ENCODE measurements around the gene MLEC. TPM values are rescaled to one million over a fixed set of nuclear protein-coding genes. Genes with fewer than 3 reads are reported as not detected.

MLEC gene, protein sequence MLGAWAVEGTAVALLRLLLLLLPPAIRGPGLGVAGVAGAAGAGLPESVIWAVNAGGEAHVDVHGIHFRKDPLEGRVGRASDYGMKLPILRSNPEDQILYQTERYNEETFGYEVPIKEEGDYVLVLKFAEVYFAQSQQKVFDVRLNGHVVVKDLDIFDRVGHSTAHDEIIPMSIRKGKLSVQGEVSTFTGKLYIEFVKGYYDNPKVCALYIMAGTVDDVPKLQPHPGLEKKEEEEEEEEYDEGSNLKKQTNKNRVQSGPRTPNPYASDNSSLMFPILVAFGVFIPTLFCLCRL
- 57.0 TPM for polyA plus RNA-seq (2013, experiment 1 of 2)
- 60.7 TPM for polyA plus RNA-seq (2013, experiment 2 of 2)

DNA sequence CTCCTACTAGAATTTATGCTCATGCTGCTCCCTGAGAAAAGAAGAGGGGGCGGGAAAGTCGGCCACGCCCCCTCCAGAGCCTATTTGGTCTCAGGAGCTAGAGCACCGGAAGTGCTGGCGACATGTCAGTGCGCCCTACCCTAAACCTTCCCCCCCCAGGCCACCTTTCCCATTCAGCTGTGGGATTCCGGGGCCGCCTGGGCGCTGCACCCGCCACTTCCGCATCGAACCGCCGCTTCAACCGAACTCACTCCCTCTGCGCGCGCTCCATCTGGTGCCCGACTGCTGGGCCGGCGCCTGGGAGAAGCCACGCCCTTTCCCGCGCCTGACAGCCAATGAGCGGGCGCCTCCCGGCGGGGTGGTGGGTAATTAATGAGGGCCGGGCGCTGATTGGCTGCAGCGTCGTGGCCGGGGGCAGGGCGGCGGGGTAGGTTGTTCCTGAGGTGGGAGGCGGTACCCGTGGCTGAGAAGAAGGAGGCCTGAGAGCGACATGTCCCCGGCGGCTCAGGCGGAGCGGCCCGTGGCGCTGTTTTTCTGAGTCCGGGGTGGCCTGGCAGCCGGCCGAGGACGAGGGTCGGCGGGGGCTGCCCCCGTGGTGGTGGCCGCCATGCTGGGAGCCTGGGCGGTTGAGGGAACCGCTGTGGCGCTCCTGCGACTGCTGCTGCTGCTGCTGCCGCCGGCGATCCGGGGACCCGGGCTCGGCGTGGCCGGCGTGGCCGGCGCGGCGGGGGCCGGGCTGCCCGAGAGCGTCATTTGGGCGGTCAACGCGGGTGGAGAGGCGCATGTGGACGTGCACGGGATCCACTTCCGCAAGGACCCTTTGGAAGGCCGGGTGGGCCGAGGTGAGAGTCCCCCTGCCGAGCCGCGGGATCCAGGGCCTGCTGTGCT lies at the start of gene MLEC:
TSS of gene MLEC (plus strand) at position 460 of the 888 bp plus-strand sequence. CDS start at position 608, 148 bp downstream.
- no CpG with 5 or more reads among the region's 84 CpGs for WGBS, 2 donors (ENCODE audit: extremely low coverage in 2 of 2, insufficient read length in 2 of 2, insufficient replicate concordance in 1 of 2)
- Histone ChIP-seq H3K14ac (ENCODE audit: low read length) (peak within 1 kb of the TSS; percentile 73), H4K91ac (ENCODE audit: low read depth, low read length, poor library complexity) (no peak within 1 kb of the TSS), H3K23ac (ENCODE audit: low read depth, low read length, poor library complexity) (peak within 1 kb of the TSS; percentile 99), H2AK5ac (ENCODE audit: low read depth, low read length) (peak within 1 kb of the TSS; percentile 8), H3K27ac (replicated peaks; ENCODE audit: low read length) (peak within 1 kb of the TSS; percentile 94), H2AFZ (ENCODE audit: low read length) (peak within 1 kb of the TSS; percentile 94), H3K4me3 (ENCODE audit: low read length in 2 of 2) (peak within 1 kb of the TSS; percentile 89 to 97), H3K9me3 (replicated peaks in 1 of 2; ENCODE audit: control insufficient read depth in 2 of 2, insufficient read depth in 1 of 2, low read depth in 1 of 2, low read length in 2 of 2) (no peaks in the 10 kb centered on the region), H3K4ac (ENCODE audit: low read length) (peak within 1 kb of the TSS; percentile 58), H4K8ac (ENCODE audit: low read depth, low read length) (peak within 1 kb of the TSS; percentile 76), H3K36me3 (replicated peaks in 1 of 2; ENCODE audit: control insufficient read depth in 2 of 2, insufficient read depth in 2 of 2, low read length in 2 of 2) (peaks cover 0 to 9% of the 10 kb centered on the region in 2 donors), H3K79me1 (ENCODE audit: low read depth, low read length) (peaks cover 8% of the 10 kb centered on the region), H3K18ac (ENCODE audit: low read length) (peak within 1 kb of the TSS; percentile 98), H3K4me1 (ENCODE audit: control insufficient read depth in 2 of 2, insufficient read depth in 1 of 2, low read depth in 1 of 2, low read length in 2 of 2) (peaks cover 16 to 29% of the 10 kb centered on the region in 2 donors), H2BK120ac (ENCODE audit: low read depth, low read length) (peak within 1 kb of the TSS; percentile 93), H3K4me2 (ENCODE audit: insufficient read depth, low read length, poor library complexity, severe bottlenecking) (peak within 1 kb of the TSS; percentile 90), H2BK5ac (ENCODE audit: low read length) (peak within 1 kb of the TSS; percentile 94), H3K9ac (ENCODE audit: low read depth, low read length, poor library complexity) (peak within 1 kb of the TSS; percentile 98), H2BK12ac (ENCODE audit: low read length) (peak within 1 kb of the TSS; percentile 63), H2BK15ac (ENCODE audit: low read length) (peak within 1 kb of the TSS; percentile 90), H3K27me3 (ENCODE audit: control insufficient read depth in 3 of 3, insufficient read depth in 3 of 3, low read depth in 1 of 3, low read length in 3 of 3) (no peaks in the 10 kb centered on the region)
- DNase-seq (ENCODE audit: low spot score): peak; percentile 98

DNA sequence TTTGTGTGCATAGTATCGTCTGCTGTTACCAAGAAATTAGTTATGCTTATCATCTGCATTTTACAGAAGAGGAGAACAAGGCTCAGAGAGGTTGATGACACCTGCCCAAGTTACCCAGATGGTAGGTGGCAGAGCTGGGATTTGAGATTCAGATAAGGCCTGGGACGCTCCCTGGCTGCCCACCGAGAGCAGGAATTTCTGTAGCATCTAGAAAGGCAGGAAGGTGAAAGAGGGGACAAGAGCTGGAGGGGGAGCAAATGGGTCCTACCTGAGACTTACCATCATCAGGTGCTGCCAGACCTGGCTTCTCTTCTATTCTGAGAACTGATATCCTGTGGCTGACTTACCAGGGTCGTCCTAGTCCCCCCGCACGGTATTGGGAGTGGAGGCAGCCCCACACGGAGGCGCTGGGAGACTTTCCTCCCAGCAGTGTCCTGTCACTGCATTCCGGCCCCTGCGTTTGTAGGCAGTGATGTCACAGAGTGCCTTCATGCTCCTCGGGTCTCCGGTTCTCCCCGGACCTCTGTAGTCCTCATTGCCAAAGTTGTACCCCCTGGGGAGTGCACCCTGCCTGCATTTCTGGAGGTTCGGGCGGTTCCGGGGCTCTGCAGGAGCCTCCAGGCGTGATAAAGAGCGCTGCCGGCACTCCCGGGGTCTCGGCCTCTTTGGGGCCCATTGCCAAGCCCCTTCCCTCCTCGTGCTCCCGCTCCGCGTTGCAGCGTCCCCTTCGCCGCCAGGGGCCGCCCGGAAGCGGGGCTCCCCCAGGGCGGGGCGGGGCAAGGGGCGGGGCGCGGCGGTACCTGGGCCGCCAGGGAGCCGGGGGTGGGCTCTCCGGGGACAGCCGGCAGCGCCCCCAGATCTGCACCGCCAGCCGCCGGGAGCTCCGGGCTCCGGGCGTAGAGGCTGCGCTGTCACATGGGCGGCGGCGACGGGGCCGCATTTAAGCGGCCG lies 46.9 kb upstream of the MLEC start, which contains the start of gene CABP1:
TSS of gene CABP1 (plus strand) at position 856 of the 951 bp plus-strand sequence. CDS start at position 916, 60 bp downstream.
- Histone ChIP-seq H3K4me3 (ENCODE audit: low read length in 2 of 2) (peak within 1 kb of the TSS; percentile 32 to 73), H2BK15ac (ENCODE audit: low read length) (no peak within 1 kb of the TSS), H2BK12ac (ENCODE audit: low read length) (no peak within 1 kb of the TSS), H3K36me3 (replicated peaks in 1 of 2; ENCODE audit: control insufficient read depth in 2 of 2, insufficient read depth in 2 of 2, low read length in 2 of 2) (no peaks in the 10 kb centered on the region), H2BK5ac (ENCODE audit: low read length) (no peak within 1 kb of the TSS), H3K9me3 (replicated peaks in 1 of 2; ENCODE audit: control insufficient read depth in 2 of 2, insufficient read depth in 1 of 2, low read depth in 1 of 2, low read length in 2 of 2) (no peaks in the 10 kb centered on the region), H3K27ac (replicated peaks; ENCODE audit: low read length) (no peak within 1 kb of the TSS), H3K14ac (ENCODE audit: low read length) (peak within 1 kb of the TSS; percentile 72), H3K4me2 (ENCODE audit: insufficient read depth, low read length, poor library complexity, severe bottlenecking) (peak within 1 kb of the TSS; percentile 81), H3K9ac (ENCODE audit: low read depth, low read length, poor library complexity) (peak within 1 kb of the TSS; percentile 72), H3K18ac (ENCODE audit: low read length) (no peak within 1 kb of the TSS), H2AFZ (ENCODE audit: low read length) (peak within 1 kb of the TSS; percentile 93), H4K91ac (ENCODE audit: low read depth, low read length, poor library complexity) (no peak within 1 kb of the TSS), H3K27me3 (ENCODE audit: control insufficient read depth in 3 of 3, insufficient read depth in 3 of 3, low read depth in 1 of 3, low read length in 3 of 3) (peaks cover 2 to 84% (median 29%) of the 10 kb centered on the region in 3 experiments), H2AK5ac (ENCODE audit: low read depth, low read length) (no peak within 1 kb of the TSS), H3K4me1 (ENCODE audit: control insufficient read depth in 2 of 2, insufficient read depth in 1 of 2, low read depth in 1 of 2, low read length in 2 of 2) (peaks cover 9 to 11% of the 10 kb centered on the region in 2 donors), H3K79me1 (ENCODE audit: low read depth, low read length) (no peaks in the 10 kb centered on the region), H2BK120ac (ENCODE audit: low read depth, low read length) (no peak within 1 kb of the TSS), H4K8ac (ENCODE audit: low read depth, low read length) (no peak within 1 kb of the TSS), H3K23ac (ENCODE audit: low read depth, low read length, poor library complexity) (peak within 1 kb of the TSS; percentile 77), H3K4ac (ENCODE audit: low read length) (no peak within 1 kb of the TSS)
- DNase-seq (ENCODE audit: low spot score): peak; percentile 54
- no CpG with 5 or more reads among the region's 56 CpGs for WGBS, 2 donors (ENCODE audit: extremely low coverage in 2 of 2, insufficient read length in 2 of 2, insufficient replicate concordance in 1 of 2)

DNA sequence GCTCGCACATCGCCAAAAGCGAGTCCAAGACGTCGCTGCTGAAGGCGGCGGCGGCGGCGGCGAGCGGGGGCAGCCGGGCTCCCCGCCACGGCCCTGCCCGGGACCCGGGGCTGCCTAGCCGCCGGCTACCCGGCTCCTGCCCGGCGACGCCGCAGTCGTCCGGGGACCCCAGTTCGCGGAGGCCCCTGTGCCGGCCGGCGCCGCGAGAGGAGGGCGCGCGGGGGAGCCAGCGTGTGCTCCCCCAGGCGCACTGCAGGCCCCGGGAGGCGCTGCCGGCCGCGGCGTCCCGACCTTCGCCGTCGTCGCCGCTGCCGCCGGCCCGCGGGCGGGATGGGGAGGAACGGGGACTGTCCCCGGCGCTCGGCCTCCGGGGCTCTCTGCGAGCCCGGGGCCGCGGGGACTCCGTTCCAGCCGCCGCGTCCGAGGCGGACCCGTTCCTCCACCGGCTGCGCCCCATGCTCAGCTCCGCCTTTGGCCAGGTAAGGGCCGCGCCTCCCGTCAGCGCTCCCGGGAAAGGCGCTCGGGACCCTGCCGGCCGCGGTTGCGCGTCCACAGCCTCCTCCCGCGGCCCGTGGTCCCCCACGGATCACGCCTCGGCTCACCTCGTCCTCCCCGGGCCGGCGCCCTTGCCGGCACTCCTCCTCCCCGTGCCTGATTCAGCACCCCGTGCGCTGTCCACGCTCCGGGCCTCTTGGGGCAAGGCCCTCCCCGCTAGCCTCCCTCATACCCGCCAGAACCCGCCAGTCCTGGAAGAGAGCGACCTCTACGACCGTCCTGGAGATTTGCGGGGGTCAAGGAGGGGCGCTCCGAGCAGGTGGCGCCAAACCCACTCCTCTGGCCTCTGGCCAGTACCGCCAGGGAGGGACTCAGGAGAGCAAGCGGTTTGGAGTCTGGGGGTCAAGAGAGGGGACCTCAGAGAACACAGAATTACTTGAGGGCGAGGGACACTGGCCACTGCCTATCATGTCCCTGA lies 45.8 kb upstream of the MLEC start:
- Histone ChIP-seq H3K27me3 (ENCODE audit: control insufficient read depth in 3 of 3, insufficient read depth in 3 of 3, low read depth in 1 of 3, low read length in 3 of 3) (peaks cover 2 to 87% (median 30%) of the 10 kb centered on the region in 3 experiments), H3K23ac (ENCODE audit: low read depth, low read length, poor library complexity) (peak overlapping the region; percentile 77), H3K18ac (ENCODE audit: low read length) (no peak overlapping the region), H2AFZ (ENCODE audit: low read length) (peak overlapping the region; percentile 93), H3K14ac (ENCODE audit: low read length) (peak overlapping the region; percentile 72), H2BK15ac (ENCODE audit: low read length) (no peak overlapping the region), H4K91ac (ENCODE audit: low read depth, low read length, poor library complexity) (no peak overlapping the region), H3K4me3 (ENCODE audit: low read length in 2 of 2) (peak overlapping the region; percentile 32 to 69), H2BK12ac (ENCODE audit: low read length) (no peak overlapping the region), H3K79me1 (ENCODE audit: low read depth, low read length) (no peaks in the 10 kb centered on the region), H4K8ac (ENCODE audit: low read depth, low read length) (no peak overlapping the region), H2BK120ac (ENCODE audit: low read depth, low read length) (no peak overlapping the region), H3K27ac (replicated peaks; ENCODE audit: low read length) (no peak overlapping the region), H3K9me3 (replicated peaks in 1 of 2; ENCODE audit: control insufficient read depth in 2 of 2, insufficient read depth in 1 of 2, low read depth in 1 of 2, low read length in 2 of 2) (no peaks in the 10 kb centered on the region), H3K36me3 (replicated peaks in 1 of 2; ENCODE audit: control insufficient read depth in 2 of 2, insufficient read depth in 2 of 2, low read length in 2 of 2) (no peaks in the 10 kb centered on the region), H2BK5ac (ENCODE audit: low read length) (no peak overlapping the region), H3K9ac (ENCODE audit: low read depth, low read length, poor library complexity) (peak overlapping the region; percentile 72), H3K4ac (ENCODE audit: low read length) (no peak overlapping the region), H3K4me2 (ENCODE audit: insufficient read depth, low read length, poor library complexity, severe bottlenecking) (peak overlapping the region; percentile 81), H2AK5ac (ENCODE audit: low read depth, low read length) (no peak overlapping the region), H3K4me1 (ENCODE audit: control insufficient read depth in 2 of 2, insufficient read depth in 1 of 2, low read depth in 1 of 2, low read length in 2 of 2) (peaks cover 9 to 11% of the 10 kb centered on the region in 2 donors)
- DNase-seq (ENCODE audit: low spot score): peak; percentile 71
- WGBS, 2 donors (ENCODE audit: extremely low coverage in 2 of 2, insufficient read length in 2 of 2, insufficient replicate concordance in 1 of 2): no CpG with 5 or more reads among the region's 115 CpGs
